GM03348 (cell line): ENCODE results near the gene RCVRN.
"Not testable (repeated sequence)": the region's sequence is repeated elsewhere in the genome, so short reads cannot be mapped to it uniquely, and the experiment has no call there.

ENCODE experiments used
- DNase-seq: peaks from one replicate; pipeline ENCODE4 v3.0.0; 2012; ENCODE audit warnings: low spot score

The RCVRN gene

GRCh38 chr17:9922012-9922848 lies 17.2 kb upstream of the RCVRN start:
- no peak for DNase-seq

DNA sequence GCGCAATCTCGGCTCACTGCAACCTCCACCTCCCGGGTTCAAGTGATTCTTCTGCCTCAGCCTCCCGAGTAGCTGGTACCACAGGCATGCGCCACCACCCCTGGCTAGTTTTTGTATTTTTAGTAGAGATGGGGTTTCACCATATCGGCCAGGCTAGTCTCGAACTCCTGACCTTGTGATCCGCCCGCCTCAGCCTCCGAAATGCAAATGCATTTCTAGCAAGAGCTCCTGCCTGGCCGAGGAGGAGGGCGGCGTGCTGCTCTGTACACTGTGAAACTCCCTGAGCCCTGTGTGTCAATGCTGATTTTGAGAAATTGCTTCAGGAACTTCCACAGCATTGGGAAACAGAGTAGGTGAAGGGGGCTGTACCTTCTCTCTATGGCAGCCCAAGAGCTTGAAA lies 16.1 kb upstream of the RCVRN start:
- DNase-seq: not testable (repeated sequence)

DNA sequence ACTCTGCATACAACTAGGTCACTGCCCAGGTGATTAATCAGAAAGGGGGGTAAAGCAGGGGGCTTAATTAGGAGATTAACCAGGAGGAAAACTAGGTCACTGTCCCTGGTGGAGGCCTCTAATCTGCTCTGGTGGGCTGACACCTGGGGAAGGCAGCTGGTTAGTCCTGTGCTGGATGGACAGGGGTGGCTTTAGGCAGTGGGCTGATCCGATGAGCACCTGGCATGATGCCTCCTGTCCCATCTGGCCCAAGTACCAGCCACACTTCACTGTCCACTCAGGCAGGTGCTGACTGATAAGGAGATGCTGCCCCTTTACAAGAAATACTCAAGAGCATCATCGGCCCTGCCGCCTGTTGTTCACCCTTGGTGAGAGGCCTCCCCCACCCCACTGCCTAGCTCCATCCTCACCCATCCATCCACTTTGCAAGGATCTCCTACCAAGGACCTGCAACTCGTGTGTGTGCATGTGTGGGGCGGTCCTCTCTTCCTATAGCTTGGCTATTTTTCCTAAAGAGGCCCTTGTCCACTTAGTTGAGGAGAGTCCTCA lies 13.8 kb upstream of the RCVRN start:
- DNase-seq: no peak

DNA sequence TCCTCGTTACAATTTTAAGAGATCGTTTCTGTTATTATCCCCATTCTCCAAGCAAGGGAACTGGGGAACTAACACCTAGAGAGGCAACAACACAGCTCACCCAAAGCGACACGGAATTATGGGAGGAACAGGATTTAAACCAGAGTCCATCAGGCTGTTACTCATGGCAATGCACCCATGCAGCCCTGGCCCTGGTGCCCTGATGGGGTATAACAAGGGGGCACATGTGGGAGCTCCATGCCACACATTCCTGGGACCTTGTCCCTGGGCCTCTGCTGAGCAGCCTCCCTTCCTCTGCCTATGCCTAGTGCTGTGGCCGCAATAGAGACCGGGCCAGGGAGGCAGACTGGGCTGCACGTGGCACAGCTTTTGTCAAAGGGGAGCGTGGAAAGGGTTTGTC lies 13.3 kb upstream of the RCVRN start:
- no peak for DNase-seq

DNA sequence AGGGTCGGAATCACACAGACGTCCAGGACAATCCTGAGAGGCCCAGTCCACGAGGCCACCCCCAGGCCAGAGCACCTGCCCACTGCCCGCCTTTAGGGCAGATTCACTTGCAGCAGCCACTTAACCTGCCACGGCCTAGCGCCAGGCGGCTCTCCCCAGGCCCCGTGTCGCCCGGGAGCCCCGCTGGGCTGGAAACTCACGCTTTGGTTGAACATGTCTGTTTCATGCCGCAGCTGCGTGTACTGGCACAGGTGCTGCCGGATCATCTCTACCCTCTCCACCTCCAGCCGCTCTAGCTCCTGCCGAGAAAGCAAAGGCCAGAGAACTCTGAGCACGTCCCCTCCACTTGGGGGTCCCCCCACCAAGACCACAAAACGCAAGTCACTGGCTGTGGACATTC lies 12.7 kb upstream of the RCVRN start:
- no peak for DNase-seq

GRCh38 chr17:9917131-9917530 lies 12.1 kb upstream of the RCVRN start:
- no peak for DNase-seq

DNA sequence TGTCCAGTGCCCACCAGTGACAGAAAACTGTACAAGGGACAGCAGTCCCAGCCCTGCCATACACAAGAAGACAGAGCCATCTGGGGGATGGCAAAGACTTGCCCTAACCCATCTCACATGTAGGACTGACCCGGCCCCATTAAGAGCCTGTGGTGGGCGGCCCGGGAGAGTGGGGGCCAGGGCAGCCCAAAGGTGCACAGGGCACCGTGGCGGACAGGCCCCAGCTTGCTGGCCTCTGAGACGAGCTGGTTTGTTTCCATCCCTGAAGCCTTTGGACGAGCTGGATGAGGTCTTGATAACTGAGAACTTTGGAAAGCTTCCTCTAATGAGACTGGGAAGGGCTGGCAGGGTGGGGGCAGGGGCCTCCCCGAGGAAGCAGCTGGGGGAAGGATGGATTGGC lies 11.0 kb upstream of the RCVRN start:
- DNase-seq: no peak

GRCh38 chr17:9913476-9913875 lies 8.4 kb upstream of the RCVRN start:
- no peak for DNase-seq

- DNase-seq: no peak
Observed at GRCh38 chr17:9912121-9913099, 7.3 kb upstream of the RCVRN start.

- no peak for DNase-seq
Observed at GRCh38 chr17:9911089-9911488, 6.0 kb upstream of the RCVRN start.

- no peak for DNase-seq
Observed at GRCh38 chr17:9908649-9909042, 3.6 kb upstream of the RCVRN start.

DNA sequence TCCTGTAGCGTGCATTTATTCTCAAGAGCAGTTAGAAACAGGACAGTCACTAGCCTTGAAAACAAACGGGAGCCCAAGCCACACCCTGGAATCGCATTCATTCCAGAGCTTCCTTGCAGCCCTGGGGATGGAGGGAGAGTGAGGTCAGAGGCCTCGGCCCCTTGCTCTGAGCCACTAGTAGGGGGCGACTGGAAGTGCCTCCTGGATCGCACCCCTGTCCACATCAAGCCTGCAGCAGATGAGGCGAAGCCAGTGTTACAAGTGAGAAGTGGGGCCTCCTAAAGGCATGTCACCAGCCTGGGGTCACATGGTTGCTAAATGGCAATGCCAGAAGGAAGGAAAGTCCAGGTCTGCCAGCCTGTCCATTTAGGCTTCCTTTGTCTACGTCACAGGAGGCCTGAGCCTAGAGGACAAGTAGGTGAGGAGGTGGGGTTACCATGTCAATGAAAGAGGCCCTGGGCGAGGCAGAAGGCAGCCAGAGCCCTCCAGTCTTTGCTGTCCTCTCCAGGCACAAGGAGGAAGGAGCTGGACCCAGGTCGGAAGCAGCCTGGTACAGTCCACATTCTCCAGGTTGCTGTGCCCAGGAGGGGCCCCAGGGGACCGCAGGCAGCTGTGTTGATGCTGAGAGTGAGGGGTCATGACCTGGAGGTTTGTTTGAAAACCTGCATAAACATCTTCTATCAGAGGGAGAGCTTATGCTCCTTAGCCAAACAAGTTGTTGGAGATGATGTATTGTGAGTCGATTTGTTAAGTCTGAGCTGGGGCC lies 3.0 kb upstream of the RCVRN start:
- no peak for DNase-seq

DNA sequence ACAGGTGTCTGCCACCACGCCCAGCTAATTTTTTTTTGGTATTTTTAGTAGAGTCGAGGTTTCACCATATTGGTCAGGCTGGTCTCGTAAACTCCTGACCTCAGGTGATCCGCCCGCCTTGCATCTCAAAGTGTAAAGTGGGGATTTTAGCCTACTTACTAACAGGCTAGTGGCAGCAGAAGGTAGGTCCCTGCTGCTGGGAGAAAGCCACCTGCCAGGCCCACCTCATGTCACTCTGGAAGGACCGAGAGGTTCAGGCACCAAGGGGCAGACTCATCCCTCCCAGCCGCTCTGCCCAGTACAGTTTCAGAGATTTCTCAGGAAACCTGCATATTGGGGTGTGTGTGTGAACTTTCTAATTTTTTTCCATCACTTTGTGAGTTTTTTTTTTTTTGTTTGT lies 2.1 kb upstream of the RCVRN start:
- DNase-seq: no peak

GRCh38 chr17:9906616-9907015 lies 1.5 kb upstream of the RCVRN start:
- no peak for DNase-seq

GRCh38 chr17:9905902-9906301 lies 831 bp upstream of the RCVRN start:
- peak; percentile 77 for DNase-seq

DNA sequence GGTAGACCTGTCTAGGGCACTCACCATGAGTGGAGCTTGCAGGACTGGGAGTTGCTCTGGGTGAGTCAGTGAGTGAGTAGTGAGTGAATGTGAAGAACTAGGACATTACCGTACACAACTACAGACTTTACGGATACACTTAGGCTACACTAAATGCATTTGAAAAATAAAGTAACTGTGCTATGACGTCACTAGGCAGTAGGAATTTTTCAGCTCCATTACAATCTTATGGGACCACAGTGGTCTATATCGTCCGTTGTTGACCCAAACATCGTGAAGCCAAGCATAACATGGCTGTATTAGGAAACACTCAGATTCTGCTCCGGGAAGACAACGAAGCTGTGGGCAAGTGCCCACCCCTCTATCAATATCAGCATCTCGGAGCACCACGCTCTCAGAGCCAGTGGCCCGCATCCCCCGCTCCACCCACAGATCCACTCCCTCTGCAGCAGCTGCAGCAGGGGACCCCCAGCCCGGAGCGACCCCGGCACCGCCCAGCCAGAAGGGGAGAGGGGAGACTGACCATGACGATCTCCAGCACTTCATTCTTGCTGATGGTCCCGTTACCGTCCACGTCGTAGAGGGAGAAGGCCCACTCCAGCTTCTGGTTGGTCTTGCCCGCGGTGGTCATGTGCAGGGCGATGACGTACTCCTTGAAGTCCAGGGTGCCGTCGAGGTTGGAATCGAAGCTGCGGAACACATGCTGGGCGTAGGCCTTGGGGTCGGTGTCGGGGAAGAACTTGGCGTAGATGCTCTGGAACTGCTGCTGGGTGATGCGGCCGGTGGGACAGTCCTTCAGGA lies 594 bp downstream of the RCVRN start:
- no peak for DNase-seq

GRCh38 chr17:9902120-9902519 lies 3.0 kb downstream of the RCVRN start:
- no peak for DNase-seq

DNA sequence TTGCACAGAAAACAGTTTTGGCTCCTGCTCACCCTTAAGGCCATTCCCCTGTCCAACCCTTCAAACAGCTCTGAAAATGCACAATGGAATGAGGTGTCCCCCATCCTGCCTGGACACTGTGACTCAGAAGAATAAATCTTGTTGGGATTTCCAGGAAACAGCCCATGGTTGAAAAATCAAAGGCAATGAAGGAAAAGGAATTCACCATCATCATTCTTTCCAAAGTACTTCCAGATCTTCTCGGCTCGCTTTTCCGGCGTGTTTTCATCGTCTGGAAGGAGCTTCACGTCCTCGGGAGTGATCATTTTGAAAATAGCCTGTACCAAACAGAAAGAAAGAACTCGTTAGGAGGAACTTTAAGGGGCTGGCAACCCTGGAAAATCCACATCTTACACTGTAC lies 4.3 kb downstream of the RCVRN start:
- peak; percentile 85 for DNase-seq

- DNase-seq: peak; percentile 46
Observed at GRCh38 chr17:9900044-9900594, 5.0 kb downstream of the RCVRN start.

- DNase-seq: no peak
Observed at GRCh38 chr17:9899280-9900043, 5.6 kb downstream of the RCVRN start.
